Measurements from ENCODE around the gene RASSF8.

DNA sequence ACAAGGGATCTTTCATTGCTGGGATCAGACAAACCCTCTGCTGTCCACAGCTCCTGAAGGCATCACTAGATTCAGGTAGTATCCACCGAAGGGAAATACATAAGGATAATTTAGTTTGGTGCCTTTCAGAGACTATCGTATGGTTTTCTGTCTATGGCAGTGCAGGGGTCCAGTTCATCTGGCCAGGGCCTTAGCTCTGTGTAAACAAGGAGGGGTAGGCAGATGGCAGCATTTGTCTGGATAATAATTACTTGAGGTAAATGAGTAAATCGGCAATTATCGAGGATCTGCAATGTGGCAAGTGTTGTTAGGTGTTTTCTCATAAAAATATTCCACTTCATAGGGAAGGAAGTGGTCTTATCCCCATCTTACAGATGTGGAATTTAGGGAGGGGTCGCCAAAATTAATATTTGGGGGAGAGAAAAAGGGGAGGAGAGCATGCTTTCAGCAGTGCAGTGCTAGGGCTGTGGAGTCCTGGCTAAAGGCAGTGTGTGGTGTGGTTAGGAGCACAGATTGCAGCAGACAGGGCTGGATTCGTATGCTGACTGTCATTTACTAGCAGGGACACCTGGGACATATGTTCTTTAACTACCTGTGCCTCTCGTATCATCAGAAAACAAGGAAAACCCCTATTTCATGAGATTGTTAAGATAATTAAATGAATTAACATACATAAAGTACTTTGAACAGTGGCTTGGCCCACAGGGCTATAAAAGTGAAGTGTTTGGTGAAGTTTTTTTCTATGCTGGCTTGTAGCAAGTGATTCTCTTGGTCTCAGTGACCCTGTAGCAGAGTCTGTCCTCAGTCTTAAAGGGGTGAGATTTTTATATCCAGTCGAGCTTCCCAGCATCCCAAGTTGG, 27.1 kb downstream of the RASSF8 start:
- TF ChIP-seq, protein P1, sequence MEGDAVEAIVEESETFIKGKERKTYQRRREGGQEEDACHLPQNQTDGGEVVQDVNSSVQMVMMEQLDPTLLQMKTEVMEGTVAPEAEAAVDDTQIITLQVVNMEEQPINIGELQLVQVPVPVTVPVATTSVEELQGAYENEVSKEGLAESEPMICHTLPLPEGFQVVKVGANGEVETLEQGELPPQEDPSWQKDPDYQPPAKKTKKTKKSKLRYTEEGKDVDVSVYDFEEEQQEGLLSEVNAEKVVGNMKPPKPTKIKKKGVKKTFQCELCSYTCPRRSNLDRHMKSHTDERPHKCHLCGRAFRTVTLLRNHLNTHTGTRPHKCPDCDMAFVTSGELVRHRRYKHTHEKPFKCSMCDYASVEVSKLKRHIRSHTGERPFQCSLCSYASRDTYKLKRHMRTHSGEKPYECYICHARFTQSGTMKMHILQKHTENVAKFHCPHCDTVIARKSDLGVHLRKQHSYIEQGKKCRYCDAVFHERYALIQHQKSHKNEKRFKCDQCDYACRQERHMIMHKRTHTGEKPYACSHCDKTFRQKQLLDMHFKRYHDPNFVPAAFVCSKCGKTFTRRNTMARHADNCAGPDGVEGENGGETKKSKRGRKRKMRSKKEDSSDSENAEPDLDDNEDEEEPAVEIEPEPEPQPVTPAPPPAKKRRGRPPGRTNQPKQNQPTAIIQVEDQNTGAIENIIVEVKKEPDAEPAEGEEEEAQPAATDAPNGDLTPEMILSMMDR (IDR thresholded peaks at IDR 0.05), result no peak
- no peak for TF ChIP-seq POLR2A (IDR thresholded peaks at IDR 0.05)

Data from esophagus squamous epithelium (tissue), 4 donors.